Measurements from ENCODE around the gene ITPR2. TPM values are rescaled to one million over a fixed set of nuclear protein-coding genes. Genes with fewer than 3 reads are reported as not detected.

The ITPR2 gene
- total and polyA plus RNA-seq, 2 of the 8 experiments (the other 6 are each of a cell fraction or from before 2014, with no cell fraction given), result 4.1 to 48.3 TPM

GRCh38 chr12:26702741-26703140, 130.3 kb downstream of the ITPR2 start:
- Histone ChIP-seq H3K23ac (ENCODE audit: insufficient read length) (no peak overlapping the region), H4K20me1 (replicated peaks in 1 of 2; ENCODE audit: control insufficient read depth in 1 of 2, insufficient read depth in 2 of 2, low read length in 2 of 2) (no peaks in the 10 kb centered on the region), H3K79me2 (ENCODE audit: control insufficient read depth in 1 of 2, insufficient read depth in 2 of 2, low read length in 2 of 2) (no peaks in the 10 kb centered on the region), H4K5ac (ENCODE audit: insufficient read length, low read depth, low read length) (no peak overlapping the region), H3K27ac (ENCODE audit: low read depth, low read length) (no peak overlapping the region), H2BK20ac (ENCODE audit: low read length) (no peak overlapping the region), H3K4ac (replicated peaks; ENCODE audit: insufficient read length, low read depth, low read length) (no peak overlapping the region), H2AK5ac (ENCODE audit: low read depth, low read length) (no peak overlapping the region), H3K4me1 (replicated peaks in 1 of 4; ENCODE audit: control insufficient read depth in 3 of 4, insufficient read depth in 4 of 4, low read length in 3 of 4) (peaks cover 0 to 4% (median 2%) of the 10 kb centered on the region in 4 experiments; a peak in 2 of 7 replicates), H2BK12ac (ENCODE audit: low read depth, low read length) (no peak overlapping the region), H3K18ac (ENCODE audit: extremely low read depth, low read length) (no peak overlapping the region), H3K4me2 (ENCODE audit: insufficient read depth in 1 of 2, low read depth in 2 of 2, low read length in 2 of 2) (no peak overlapping the region), H3K23me2 (ENCODE audit: low read depth, low read length) (no peaks in the 10 kb centered on the region), H2AFZ (ENCODE audit: low read length) (no peak overlapping the region), H3K9me3 (ENCODE audit: insufficient read depth in 2 of 2, low read depth in 1 of 2, low read length in 1 of 2) (no peaks in the 10 kb centered on the region), H3K27me3 (replicated peaks in 1 of 4; ENCODE audit: control insufficient read depth in 3 of 4, extremely low read depth in 1 of 4, insufficient read depth in 3 of 4, low read length in 3 of 4) (no peaks in the 10 kb centered on the region), H3K79me1 (ENCODE audit: low read depth, low read length) (no peaks in the 10 kb centered on the region), H3K14ac (ENCODE audit: insufficient read length) (no peak overlapping the region), H4K91ac (replicated peaks; ENCODE audit: insufficient read length, low read length) (no peak overlapping the region), H3K36me3 (ENCODE audit: control insufficient read depth in 2 of 4, insufficient read depth in 4 of 4, low read length in 3 of 4) (peaks cover 0 to 3% (median 2%) of the 10 kb centered on the region in 4 experiments; a peak in 4 of 8 replicates), H4K8ac (ENCODE audit: extremely low read depth, insufficient read depth, low read length) (no peak overlapping the region), H2BK120ac (replicated peaks; ENCODE audit: low read depth, low read length) (no peak overlapping the region), H2BK15ac (ENCODE audit: low read length) (no peak overlapping the region), H3K4me3 (ENCODE audit: extremely low read depth in 1 of 4, insufficient read depth in 2 of 4, low read depth in 3 of 4, low read length in 4 of 4) (no peak overlapping the region), H2BK5ac (ENCODE audit: low read depth, low read length) (no peak overlapping the region), H3K9ac (replicated peaks in 1 of 4; ENCODE audit: extremely low read depth in 1 of 4, low read depth in 3 of 4, low read length in 3 of 4) (no peak overlapping the region), H3K56ac (replicated peaks; ENCODE audit: insufficient read length, low read depth, low read length) (no peak overlapping the region)
- FAIRE-seq, result no peak
- whole genome bisulfite sequencing, 2 experiments (ENCODE audit: extremely low coverage in 1 of 2, insufficient coverage in 1 of 2, insufficient read length in 1 of 2, insufficient replicate concordance in 2 of 2, low coverage in 1 of 2, low lambda C conversion rate in 2 of 2, missing lambda C conversion rate in 1 of 2), result 95% methylated on average over 4 of the region's 4 CpGs; no CpG with 5 or more reads in 1 of the 2 experiments
- ChIA-PET POLR2A (ENCODE audit: partially characterized antibody) (no interaction called here), CTCF (ENCODE audit: partially characterized antibody) (interaction anchor here (1.5 to 3.2 kb wide), 7 partner anchors 10 to 267 kb away, joined by 3 to 21 read pairs (median 6); no protein-coding TSS in a partner anchor)
- no peak for DNase-seq (ENCODE audit: low read depth in 1 of 2, low spot score in 2 of 2)
- TF ChIP-seq PHF8 (conservative IDR thresholded peaks at IDR 0.05; ENCODE audit: low read depth, low read length) (no peak), RAD21 (IDR thresholded peaks at IDR 0.05 in 1 of 2, conservative IDR thresholded peaks at IDR 0.05 in 1 of 2; ENCODE audit: low read depth in 2 of 2, low read length in 2 of 2) (no peak), SIRT6 (IDR thresholded peaks at IDR 0.05; ENCODE audit: low read length) (no peak), ZNF274 (IDR thresholded peaks at IDR 0.05; ENCODE audit: borderline replicate concordance, extremely low read depth, low read length) (no peak)
